CD4-positive, alpha-beta T cell treated with Interleukin-10 for 1 hour (primary cell): ENCODE measurements around the gene LSMEM2.
A peak's percentile ranks its signal among the peaks of the same experiment; 100 is the strongest.
"Not testable (repeated sequence)": the region's sequence is repeated elsewhere in the genome, so short reads cannot be mapped to it uniquely, and the experiment has no call there.

ENCODE experiments used
- DNase-seq: peaks from one replicate; pipeline ENCODE4 v3.0.0-alpha.2; 2020

The LSMEM2 gene

DNA sequence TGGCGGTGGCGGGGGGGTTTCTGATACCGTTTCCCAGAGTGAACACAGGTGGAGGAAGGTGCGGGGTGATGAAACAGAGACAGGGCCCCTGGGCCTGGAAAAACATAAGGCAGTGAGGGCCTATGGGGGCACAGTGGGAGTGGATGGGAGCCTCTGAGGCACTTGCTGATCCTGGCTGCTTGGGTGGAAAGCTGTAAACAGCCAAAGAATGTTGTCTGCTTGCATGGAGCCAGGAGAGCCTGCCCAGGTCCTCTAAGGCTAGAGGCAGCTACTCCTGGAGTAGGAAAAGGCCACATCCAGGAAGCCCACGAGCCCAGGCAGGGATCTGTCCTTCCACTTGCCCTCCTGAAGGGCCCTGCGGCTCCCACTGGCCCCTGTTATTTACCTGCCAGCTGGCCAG lies 12.9 kb upstream of the LSMEM2 start:
- DNase-seq, result no peak

DNA sequence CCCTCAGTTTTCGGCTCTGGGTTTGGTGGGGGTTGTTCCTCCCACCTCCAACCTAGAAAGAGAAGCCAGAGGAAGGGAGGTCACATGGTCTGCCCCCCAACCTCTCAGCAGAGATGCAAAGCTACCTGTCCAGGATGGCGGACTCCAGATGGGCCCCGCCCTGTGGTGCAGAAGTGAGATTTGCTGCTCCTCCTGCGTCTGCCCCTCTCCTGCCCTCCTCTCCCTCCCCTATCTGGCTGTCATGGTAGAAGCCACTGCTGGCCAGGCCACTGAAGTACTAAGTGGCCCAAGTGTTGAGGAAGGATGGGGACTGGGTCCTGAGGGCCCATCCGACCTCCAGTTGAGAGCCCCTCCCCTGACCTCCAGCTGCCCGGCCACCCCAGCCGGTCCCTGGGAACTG lies 12.1 kb upstream of the LSMEM2 start:
- DNase-seq, result no peak

DNA sequence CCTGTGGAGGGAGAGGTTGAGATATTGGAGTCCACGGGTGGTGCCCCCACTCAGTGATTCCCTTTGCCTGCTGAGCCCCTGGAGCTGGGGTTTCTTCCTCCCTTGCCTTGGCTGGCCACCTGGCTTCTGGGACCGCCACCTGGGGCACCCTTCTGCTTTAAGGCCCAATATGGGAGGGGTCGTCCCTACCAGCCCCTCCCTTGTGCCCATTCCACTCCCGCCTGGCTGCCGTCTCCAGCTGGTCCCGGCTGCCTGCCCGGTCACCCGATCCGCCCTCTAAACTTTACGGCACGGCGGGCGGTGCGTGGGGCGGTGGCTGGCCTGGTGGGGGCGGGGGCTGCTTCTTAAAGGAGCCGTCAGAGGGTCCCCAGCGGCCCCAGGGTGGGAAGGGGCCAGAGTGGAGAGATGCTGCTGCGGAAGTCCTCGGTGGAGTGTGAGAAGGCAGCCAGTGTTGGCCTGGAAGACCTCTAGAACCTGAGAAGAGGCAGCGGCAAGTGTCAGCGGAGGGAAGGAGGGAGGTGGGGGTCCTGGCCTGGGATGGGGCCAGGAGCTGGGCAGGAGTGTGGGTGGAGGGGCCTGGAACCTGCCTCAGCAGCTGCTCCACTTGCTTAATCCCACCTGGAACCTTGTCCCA lies 11.5 kb upstream of the LSMEM2 start:
- no peak for DNase-seq

DNA sequence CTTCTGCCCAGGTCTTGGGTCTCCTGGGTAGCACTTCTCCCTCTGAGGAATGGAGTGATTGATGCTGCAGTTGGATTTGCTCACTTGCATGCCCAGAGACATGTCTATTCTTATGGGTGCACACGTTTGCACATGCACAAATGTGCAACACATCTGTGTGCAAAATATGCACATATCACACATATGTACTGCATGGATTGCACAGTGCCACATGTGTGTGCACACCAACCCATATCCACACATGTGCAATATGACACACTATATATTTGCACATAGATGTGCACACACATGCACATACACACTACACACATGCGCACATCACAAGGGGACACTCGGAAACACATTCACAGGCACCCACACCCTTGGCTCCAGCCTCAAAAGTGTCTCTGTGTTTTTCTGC lies 10.6 kb upstream of the LSMEM2 start:
- no peak for DNase-seq

DNA sequence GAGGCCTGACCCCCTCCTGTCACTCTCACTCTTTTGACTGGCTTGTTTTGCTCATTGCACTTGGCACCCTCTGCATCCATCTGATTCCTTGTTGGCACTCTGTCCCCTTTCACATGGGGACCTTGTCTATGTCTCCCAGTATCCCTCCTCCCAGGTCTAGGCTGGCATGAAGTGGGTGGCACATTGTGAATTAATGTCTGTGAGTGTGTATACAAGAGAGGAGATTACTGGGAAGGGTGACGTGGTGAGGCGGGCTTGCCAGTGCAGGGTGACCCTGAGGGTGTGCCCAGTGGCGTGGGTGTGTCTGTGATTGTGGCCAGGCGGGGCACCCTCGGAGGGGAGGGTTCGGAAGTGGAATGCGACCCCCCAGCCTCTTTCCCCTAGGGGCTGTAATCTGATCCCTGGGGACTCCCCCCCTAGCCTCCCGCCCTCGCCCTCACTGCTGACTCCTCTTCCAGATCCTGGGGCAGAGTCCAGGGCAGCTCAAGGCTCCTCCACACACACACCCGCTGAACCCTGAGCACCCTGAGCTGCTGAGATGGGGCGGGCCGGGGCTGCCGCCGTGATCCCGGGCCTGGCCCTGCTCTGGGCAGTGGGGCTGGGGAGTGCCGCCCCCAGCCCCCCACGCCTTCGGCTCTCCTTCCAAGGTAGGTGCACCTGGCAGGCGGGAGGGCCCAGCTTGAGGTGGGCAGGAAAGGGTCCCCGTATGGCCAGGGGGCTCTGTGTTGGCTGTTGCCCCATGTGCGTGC lies 10.0 kb upstream of the LSMEM2 start, which contains the start of gene SEMA3B:
TSS of gene SEMA3B (plus strand) at position 445 of the 749 bp plus-strand sequence. CDS start at position 539, 94 bp downstream.
- DNase-seq, result no peak

DNA sequence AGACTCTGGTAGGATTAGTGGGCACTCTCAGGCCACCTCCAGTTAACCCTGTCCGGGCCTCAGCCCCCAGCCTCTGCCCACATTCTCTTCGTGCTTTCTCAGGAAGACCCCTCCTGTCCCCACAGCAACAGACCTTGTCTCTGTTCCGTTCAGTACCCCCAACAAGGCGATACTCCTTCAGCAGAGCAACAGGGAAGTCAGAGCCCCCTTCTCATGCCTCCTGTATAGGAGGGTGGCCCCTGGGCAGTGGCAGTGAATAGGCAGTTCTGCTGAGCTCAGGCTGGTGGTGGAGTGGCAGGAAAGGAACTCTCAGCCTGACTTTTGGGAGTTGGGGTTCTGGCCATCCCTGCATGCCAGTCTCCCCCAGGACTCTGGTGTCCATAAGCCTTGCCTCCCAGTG lies 9.4 kb upstream of the LSMEM2 start:
- no peak for DNase-seq

DNA sequence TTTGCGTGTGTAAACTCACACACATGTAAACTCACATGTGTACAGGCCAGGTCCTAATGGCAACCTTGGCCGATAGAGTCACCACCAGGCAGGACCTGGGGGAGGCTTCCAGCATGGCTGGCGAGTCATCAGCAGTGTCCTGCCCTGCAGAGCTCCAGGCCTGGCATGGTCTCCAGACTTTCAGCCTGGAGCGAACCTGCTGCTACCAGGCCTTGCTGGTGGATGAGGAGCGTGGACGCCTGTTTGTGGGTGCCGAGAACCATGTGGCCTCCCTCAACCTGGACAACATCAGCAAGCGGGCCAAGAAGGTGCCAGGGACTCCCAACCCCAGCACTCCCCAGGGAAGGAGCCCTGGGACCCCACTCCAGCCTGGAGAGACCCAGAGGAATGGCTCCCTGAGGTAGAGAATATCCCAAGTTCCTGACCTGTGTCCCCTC lies 8.9 kb upstream of the LSMEM2 start:
- DNase-seq, result no peak

DNA sequence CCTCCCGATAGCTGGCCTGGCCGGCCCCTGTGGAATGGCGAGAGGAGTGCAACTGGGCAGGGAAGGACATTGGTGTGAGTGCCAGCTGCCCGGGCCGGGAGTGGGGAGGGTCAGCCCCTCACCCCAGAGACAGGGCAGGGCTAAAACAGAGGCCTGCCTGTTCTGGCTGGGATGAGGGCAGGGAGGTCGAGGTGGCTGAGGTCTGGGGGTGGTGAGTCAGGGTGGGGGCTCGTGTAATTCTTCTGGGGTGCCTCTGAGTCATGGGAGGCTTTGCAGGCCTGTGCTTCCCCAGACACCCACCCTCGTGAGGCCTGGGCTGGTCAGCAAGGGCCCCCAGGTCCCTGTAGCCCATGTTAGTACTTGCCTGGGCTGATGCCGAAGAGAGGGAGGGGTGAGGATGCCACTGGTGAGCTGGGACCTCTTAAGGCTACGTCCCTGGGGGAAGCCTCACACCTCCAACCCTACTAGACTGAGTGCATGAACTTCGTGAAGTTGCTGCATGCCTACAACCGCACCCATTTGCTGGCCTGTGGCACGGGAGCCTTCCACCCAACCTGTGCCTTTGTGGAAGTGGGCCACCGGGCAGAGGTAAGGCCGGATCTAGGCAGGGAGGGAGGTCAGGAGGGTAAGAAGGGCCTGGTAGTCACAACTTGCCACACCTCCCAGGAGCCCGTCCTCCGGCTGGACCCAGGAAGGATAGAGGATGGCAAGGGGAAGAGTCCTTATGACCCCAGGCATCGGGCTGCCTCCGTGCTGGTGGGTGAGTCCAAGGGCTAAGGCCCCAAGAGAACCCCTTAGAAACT lies 8.3 kb upstream of the LSMEM2 start:
- DNase-seq, result no peak

DNA sequence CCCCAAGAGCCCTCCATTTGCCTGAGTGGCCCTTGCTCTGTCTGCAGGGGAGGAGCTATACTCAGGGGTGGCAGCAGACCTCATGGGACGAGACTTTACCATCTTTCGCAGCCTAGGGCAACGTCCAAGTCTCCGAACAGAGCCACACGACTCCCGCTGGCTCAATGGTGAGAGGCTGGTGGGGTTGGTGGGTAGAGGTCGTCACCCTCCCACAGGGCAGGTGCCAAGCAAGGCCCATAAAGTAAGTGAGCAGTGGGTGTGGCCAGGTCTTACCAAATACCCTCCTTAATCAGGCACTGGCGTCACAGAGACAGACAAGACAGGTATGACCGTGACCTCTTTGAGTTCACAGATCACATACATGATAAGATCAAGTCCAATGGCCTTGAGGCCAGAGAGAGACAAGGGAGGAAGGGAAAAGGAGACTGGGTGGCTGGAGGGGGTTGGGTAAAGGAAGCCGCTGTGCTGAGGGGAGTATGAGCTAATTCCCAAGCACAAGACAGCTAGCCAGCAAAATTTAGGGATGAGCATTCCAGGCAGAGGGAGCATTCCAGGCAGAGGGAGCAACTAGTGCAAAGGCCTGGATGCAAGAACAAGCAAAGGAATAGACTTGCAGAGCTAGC lies 7.5 kb upstream of the LSMEM2 start:
- DNase-seq, result no peak

DNA sequence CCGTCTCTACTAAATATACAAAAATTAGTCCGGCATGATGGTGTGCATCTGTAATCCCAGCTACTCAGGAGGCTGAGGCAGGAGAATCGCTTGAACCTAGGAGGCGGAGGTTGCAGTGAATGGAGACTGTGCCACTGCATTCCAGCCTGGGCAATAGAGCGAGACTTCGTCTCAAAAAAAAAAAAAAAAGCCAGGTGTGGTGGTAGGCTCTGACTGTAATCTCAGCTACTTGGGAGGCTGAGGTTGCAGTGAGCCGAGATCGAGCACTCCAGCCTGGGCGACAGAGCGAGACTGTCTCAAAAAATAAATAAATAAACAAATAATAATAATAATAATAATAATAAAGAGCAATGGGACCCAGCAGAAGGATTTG lies 6.4 kb upstream of the LSMEM2 start:
- DNase-seq, result not testable (repeated sequence)

DNA sequence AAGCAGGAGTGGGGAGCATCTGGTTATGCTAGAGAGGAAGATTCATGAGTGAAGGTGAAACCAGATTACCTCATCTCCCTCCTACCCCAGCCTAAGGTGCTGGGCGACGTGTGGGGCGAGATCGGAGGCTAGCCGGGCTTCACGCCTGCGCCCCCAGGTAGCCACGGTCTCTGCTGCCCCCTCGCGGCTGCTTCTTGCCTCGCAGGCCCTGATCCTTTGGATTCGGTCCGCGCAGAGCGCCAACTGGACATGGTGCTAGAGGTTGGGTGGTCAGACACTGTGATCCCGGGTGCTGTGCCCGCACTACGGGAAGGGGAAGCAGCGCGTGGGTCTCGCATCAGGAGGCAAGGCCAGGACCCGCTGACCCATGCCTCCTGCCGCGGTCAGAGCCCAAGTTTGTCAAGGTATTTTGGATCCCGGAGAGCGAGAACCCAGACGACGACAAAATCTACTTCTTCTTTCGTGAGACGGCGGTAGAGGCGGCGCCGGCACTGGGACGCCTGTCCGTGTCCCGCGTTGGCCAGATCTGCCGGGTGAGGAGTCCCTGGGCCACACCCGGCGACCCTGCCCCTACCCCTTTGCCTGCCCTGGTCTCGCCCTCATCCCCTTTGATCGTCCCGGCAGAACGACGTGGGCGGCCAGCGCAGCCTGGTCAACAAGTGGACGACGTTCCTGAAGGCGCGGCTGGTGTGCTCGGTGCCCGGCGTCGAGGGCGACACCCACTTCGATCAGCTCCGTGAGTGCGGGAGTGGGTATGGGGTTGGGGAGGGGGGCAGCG lies 5.8 kb upstream of the LSMEM2 start:
- DNase-seq, result peak; percentile 86

DNA sequence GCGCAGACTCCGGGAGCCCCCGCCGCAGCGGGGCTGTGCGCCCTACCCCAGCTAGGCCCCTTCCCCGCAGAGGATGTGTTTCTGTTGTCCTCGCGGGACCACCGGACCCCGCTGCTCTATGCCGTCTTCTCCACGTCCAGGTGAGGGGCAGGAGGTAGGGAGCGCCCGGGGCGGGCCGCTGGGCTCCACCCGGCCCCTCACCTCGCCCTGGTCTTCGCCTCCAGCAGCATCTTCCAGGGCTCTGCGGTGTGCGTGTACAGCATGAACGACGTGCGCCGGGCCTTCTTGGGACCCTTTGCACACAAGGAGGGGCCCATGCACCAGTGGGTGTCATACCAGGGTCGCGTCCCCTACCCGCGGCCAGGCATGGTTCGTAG lies 5.2 kb upstream of the LSMEM2 start:
- no peak for DNase-seq

DNA sequence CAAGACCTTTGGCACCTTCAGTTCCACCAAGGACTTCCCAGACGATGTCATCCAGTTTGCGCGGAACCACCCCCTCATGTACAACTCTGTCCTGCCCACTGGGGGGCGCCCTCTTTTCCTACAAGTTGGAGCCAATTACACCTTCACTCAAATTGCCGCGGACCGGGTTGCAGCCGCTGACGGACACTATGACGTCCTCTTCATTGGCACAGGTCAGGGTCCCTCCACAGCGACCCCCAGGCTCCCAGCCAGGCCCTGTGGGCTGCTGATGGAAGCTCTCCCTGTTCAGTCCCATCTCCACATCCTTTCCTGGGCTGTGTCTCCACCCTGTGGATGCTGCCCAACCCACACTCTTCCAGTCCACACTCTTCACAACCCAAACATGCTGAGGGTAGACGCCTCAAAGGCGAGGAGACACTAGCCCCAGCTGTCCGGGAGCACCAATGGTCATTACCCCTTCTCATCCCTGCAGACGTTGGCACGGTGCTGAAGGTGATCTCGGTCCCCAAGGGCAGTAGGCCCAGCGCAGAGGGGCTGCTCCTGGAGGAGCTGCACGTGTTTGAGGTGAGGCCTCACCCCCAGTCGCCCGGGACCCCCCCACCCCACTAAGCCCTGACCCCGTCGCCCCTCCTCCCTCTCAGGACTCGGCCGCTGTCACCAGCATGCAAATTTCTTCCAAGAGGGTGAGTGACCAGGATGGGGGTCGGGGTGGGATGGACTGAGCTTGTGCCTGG lies 4.3 kb upstream of the LSMEM2 start:
- peak; percentile 74 for DNase-seq

DNA sequence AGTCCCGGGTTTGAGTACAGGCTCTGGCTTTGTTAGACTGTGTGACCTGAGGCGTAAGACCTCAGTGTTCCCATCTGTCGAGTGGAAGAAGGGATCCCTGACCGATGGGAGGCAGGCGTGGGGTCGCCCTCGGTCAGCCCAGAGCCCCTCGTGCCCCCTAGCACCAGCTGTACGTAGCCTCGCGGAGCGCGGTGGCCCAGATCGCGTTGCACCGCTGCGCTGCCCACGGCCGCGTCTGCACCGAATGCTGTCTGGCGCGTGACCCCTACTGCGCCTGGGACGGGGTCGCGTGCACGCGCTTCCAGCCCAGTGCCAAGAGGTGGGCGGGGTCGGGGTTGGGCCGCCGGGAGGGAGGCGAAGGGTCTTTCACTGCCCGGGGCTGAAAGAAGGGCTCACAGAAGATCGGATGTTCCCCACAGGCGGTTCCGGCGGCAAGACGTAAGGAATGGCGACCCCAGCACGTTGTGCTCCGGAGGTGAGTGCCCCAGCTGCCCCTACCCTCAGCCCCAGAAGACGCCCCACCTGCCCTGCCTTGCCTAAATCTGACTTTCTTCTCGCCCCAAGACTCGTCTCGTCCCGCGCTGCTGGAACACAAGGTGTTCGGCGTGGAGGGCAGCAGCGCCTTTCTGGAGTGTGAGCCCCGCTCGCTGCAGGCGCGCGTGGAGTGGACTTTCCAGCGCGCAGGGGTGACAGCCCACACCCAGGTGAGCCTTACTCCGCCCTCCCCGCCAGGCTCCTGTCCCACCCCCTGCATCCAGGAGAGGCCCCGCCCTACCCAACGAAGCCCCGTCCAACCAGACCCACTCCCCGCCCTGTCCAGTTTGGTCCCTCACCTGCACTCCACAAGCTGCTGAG lies 3.5 kb upstream of the LSMEM2 start:
- DNase-seq, result no peak

DNA sequence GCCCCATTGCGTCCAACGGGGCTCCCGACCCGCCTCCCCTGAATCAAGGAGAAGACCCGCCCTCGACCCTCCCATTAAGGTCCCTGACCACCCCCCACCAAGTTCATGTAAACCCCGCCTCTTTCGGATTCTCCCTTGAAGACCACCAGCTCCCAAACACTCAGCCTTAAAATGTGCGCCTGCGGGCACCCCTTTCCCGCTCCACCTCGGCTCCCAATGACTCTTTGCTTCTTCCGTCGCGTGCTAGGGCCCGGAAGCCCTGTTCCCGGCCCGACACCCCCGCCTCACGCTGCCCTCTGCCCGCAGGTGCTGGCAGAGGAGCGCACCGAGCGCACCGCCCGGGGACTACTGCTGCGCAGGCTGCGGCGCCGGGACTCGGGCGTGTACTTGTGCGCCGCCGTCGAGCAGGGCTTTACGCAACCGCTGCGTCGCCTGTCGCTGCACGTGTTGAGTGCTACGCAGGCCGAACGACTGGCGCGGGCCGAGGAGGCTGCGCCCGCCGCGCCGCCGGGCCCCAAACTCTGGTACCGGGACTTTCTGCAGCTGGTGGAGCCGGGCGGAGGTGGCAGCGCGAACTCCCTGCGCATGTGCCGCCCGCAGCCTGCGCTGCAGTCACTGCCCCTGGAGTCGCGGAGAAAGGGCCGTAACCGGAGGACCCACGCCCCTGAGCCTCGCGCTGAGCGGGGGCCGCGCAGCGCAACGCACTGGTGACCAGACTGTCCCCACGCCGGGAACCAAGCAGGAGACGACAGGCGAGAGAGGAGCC lies 2.7 kb upstream of the LSMEM2 start:
- DNase-seq, result no peak

DNA sequence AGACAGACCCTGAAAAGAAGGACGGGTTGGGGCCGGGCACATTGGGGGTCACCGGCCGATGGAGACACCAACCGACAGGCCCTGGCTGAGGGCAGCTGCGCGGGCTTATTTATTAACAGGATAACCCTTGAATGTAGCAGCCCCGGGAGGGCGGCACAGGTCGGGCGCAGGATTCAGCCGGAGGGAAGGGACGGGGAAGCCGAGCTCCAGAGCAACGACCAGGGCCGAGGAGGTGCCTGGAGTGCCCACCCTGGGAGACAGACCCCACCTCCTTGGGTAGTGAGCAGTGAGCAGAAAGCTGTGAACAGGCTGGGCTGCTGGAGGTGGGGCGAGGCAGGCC lies 2.2 kb upstream of the LSMEM2 start:
- DNase-seq, result no peak

DNA sequence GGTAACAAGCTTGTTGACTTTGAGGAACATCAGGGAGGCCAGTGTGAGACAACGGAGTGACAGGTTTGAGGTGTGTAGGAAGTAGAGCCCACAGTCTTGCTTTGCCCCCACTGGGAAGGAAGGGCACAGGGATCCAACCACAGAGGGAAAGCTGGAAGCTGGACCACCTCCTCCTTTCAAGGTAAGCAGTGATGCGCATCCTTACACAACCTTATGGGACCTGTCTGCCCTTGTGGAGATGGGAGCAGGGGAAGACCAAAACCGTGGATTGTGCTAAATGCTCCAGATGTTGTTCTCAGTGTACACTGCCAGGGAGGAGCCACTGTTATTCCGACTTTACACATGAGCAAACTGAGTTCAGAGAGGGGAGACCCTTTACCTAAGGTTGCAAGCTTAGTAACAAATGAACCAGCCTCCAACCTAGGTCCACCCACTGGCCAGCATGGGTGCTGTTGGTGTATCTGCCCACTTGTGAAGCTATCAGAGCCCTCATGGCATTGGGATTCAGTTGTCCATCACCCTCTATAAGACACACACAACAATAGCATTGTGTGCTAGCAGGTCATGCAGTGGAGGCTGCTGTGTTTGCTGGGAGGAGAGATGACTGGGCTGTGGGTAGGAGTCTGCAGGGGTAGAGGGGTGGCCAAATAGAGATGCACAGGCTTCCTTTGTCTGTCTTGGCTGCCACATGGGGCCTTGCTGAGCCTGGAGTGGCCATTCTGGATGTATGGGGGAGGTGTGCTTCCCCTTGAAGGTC lies 586 bp upstream of the LSMEM2 start:
- DNase-seq, result no peak

DNA sequence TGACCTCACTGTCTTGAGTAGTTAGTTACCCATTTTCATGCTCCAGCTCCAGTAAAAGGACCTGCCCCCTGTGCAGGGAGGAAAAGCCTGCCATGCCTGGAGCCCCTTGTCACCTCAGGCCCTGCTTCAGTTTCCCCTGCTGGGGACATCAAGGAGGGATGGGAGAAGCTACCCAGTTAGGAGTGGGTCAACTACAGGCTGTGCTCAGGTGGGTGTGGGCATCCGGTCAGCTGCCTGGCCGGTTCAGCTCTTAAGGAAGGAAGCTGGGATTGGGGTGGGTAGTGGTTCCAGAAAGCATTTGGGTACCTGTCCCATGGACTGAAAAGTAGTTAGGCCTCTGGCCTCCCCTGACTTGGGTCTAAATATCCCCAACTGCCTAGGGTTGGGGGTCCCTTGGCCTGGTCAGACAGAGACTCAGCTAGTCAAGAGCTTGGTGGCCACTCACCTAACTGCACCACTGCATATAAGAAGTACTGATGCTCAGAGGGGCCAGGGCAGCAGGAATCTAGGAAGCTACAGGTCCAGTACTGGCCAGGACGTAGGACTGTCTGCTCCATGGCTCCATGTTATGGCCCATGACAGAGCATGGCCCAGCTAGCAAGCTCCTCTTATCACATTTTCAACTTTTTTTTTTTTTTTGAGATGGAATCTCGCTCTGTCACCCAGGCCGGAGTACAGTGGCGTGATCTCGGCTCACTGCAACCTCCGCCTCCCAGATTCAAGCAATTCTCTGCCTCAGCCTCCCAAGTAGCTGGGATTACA lies 549 bp downstream of the LSMEM2 start:
- DNase-seq, result no peak

DNA sequence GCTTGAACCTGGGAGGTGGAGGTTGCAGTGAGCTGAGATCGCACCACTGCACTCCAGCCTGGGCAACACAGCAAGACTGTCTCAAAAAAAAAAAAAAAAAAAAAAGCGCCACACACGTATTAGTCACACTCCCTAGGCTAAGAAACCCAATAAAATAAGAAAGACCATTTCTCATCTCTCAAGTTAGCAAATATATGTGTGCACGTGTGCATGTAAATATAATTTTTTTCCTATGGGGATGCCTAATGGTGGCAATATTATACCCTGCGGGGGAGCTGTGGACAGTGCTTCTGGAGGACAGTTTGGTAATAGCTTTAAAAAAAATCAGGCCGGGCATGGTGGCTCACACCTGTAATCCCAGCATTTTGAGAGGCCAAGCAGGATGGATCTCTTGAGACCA lies 5.2 kb downstream of the LSMEM2 start:
- not testable (repeated sequence) for DNase-seq
